ENCODE measurements around the gene RNF207. TPM values are rescaled to one million over a fixed set of nuclear protein-coding genes. Genes with fewer than 3 reads are reported as not detected.

RNF207 gene
- total RNA-seq, 1 experiment from 2014 or later, result 95.4 TPM

- intact Hi-C loops (cut with micrococcal nuclease), result loop anchor here (5.0 kb wide), 2 partner anchors 39 to 94 kb away; no protein-coding TSS in a partner anchor
- Histone ChIP-seq H3K36me3 (ENCODE audit: low read depth, low read length) (peaks cover 35% of the 10 kb centered on the region), H4K20me1 (ENCODE audit: low read length) (no peaks in the 10 kb centered on the region), H3F3A (ENCODE audit: low read length, unreplicated experiment) (no peaks in the 10 kb centered on the region), H3K9me2 (replicated peaks; ENCODE audit: low read length) (no peaks in the 10 kb centered on the region), H3K4me3 (ENCODE audit: low read length) (peak overlapping the region; percentile 79; the same call in 1 of the 2 replicates), H3K4me1 (ENCODE audit: insufficient read depth, low read length) (peaks cover 14% of the 10 kb centered on the region; the same call in 1 of the 2 replicates), H3K4me2 (ENCODE audit: low read length) (peak overlapping the region; percentile 89), H3K9ac (ENCODE audit: low read length) (no peak overlapping the region), H3K9me3 (ENCODE audit: low read length) (no peaks in the 10 kb centered on the region), H3K27me3 (ENCODE audit: low read length) (no peaks in the 10 kb centered on the region), H3K79me2 (ENCODE audit: low read length) (peaks cover 34% of the 10 kb centered on the region), H2AFZ (ENCODE audit: low read length) (no peak overlapping the region), H3K27ac (ENCODE audit: low read length) (no peak overlapping the region)
- ChIA-PET POLR2A (ENCODE audit: unreplicated experiment) (interaction anchor here (0.7 kb wide), 1 partner anchor 9 kb away, joined by 16 read pairs; no protein-coding TSS in a partner anchor), CTCF (no interaction called here)
- no peak for TF ChIP-seq CTCF (conservative IDR thresholded peaks at IDR 0.05; ENCODE audit: low read depth, low read length)
- no peak for TF ChIP-seq EZH2 (IDR thresholded peaks at IDR 0.05; ENCODE audit: low read length, unreplicated experiment)
- TF ChIP-seq EZH2phosphoT487 (IDR thresholded peaks at IDR 0.05; ENCODE audit: borderline replicate concordance, low read length), result no peak
- BruUV-seq (replicated peaks), result no TSS peak
- no peak for ATAC-seq
- no peak for DNase-seq
Observed at GRCh38 chr1:6207921-6208320, 2.0 kb downstream of the RNF207 start.

- H3K36me3 ChIP-seq (ENCODE audit: low read depth, low read length), result peaks cover 36% of the 10 kb centered on the region
- DNase-seq (no peak), ATAC-seq (no peak)
- no peak overlapping the region for H3K4me3 ChIP-seq (ENCODE audit: low read length)
- no peaks in the 10 kb centered on the region for H3K9me2 ChIP-seq (replicated peaks; ENCODE audit: low read length)
- H2AFZ ChIP-seq (ENCODE audit: low read length), result no peak overlapping the region
- peaks cover 34% of the 10 kb centered on the region for H3K79me2 ChIP-seq (ENCODE audit: low read length)
- H3K27ac ChIP-seq (ENCODE audit: low read length), result no peak overlapping the region
- ChIA-PET CTCF (no interaction called here), POLR2A (ENCODE audit: unreplicated experiment) (interaction anchor here (0.7 kb wide), 1 partner anchor 8 kb away, joined by 16 read pairs; no protein-coding TSS in a partner anchor)
- H4K20me1 ChIP-seq (ENCODE audit: low read length), result no peaks in the 10 kb centered on the region
- H3K9ac ChIP-seq (ENCODE audit: low read length), result no peak overlapping the region
- no peaks in the 10 kb centered on the region for H3K9me3 ChIP-seq (ENCODE audit: low read length)
- no TSS peak for BruUV-seq (replicated peaks)
- TF ChIP-seq EZH2 (IDR thresholded peaks at IDR 0.05; ENCODE audit: low read length, unreplicated experiment), result no peak
- no peak for TF ChIP-seq CTCF (conservative IDR thresholded peaks at IDR 0.05; ENCODE audit: low read depth, low read length)
- no peak for TF ChIP-seq EZH2phosphoT487 (IDR thresholded peaks at IDR 0.05; ENCODE audit: borderline replicate concordance, low read length)
- intact Hi-C loops (cut with micrococcal nuclease), result loop anchor here (5.0 kb wide), 2 partner anchors 38 to 93 kb away; no protein-coding TSS in a partner anchor
- no peak overlapping the region for H3K4me2 ChIP-seq (ENCODE audit: low read length)
- H3F3A ChIP-seq (ENCODE audit: low read length, unreplicated experiment), result no peaks in the 10 kb centered on the region
- peaks cover 14% of the 10 kb centered on the region; the same call in 1 of the 2 replicates for H3K4me1 ChIP-seq (ENCODE audit: insufficient read depth, low read length)
- no peaks in the 10 kb centered on the region for H3K27me3 ChIP-seq (ENCODE audit: low read length)
Observed at GRCh38 chr1:6208723-6209660, 3.1 kb downstream of the RNF207 start.

Measured in PC-3 (cell line).